GM12872 (cell line): ENCODE data around the gene SLC46A2.

Experiments
- CTCF ChIP-seq: IDR thresholded peaks from 3 replicates; pipeline ENCODE4 v1.5.1; 2011; ENCODE audit warnings: low read depth, mild to moderate bottlenecking, low read length, moderate library complexity; ENCODE audit not compliant: insufficient read depth

Gene SLC46A2

GRCh38 chr9:112872019-112872418 lies 18.7 kb downstream of the SLC46A2 start:
- no peak for TF ChIP-seq CTCF

- no peak for TF ChIP-seq CTCF
Measured at GRCh38 chr9:112870556-112870955, 20.1 kb downstream of the SLC46A2 start.

GRCh38 chr9:112869917-112870316 lies 20.8 kb downstream of the SLC46A2 start:
- TF ChIP-seq CTCF = no peak

GRCh38 chr9:112869041-112869529 lies 21.6 kb downstream of the SLC46A2 start:
- no peak for TF ChIP-seq CTCF

GRCh38 chr9:112868461-112868860 lies 22.2 kb downstream of the SLC46A2 start:
- TF ChIP-seq CTCF = no peak

- TF ChIP-seq CTCF = no peak
Measured at GRCh38 chr9:112867275-112867991, 23.2 kb downstream of the SLC46A2 start.

GRCh38 chr9:112866662-112867274 lies 23.9 kb downstream of the SLC46A2 start:
- TF ChIP-seq CTCF = no peak
